GM12878 (cell line): ENCODE measurements around the gene CLDN9. TPM values are rescaled to one million over a fixed set of nuclear protein-coding genes. Genes with fewer than 3 reads are reported as not detected.

ENCODE experiments used
- ATAC-seq: fragments of 200-7000 bp; cut with Tn5 transposase; 3 replicates; pipeline ENCODE4 v1.9.1; 2020; ENCODE audit warnings: mild to moderate bottlenecking, moderate library complexity
- BruUV-seq: library from RNA; stranded (reverse); fragments of 400-500 nt; replicated peaks from 2 replicates; lab custom pipeline; 2021; lab: Mats Ljungman, UMichigan
- CTCF ChIA-PET: fragments of 300-600 bp; sonication (Branson Sonifier 250); formaldehyde crosslinking; extraction: SDS; loops from one replicate; lab custom pipeline; 2021; ENCODE audit warnings: inconsistent platforms; lab: Yijun Ruan, JAX
- POLR2A ChIA-PET: fragments of 350-600 bp; formaldehyde crosslinking; extraction: SDS; loops from one replicate; lab custom pipeline; 2021; ENCODE audit warnings: inconsistent platforms; lab: Charles Lee
- RAD21 ChIA-PET: fragments of 300-600 bp; sonication (Branson Sonifier 250); formaldehyde crosslinking; loops from one replicate; lab custom pipeline; 2023; ENCODE audit warnings: antibody characterized with exemption; ENCODE audit not compliant: unreplicated experiment; lab: Charles Lee
- SMC1A ChIA-PET: fragments of 300-600 bp; sonication (Branson Sonifier 250); formaldehyde crosslinking; loops from one replicate; lab custom pipeline; 2023; ENCODE audit not compliant: unreplicated experiment, uncharacterized antibody; lab: Charles Lee
- DNase-seq: peaks from one replicate; pipeline ENCODE4 v3.0.0-alpha.2; 2011; ENCODE audit warnings: low read depth, low spot score
- FAIRE-seq: peaks from 3 replicates; lab custom pipeline; 2011; peaks lifted over from hg19 to GRCh38; lab: Jason Lieb, UNC
- H2AFZ ChIP-seq: 2 replicates; pipeline ENCODE4 v1.6.0; 2011; ENCODE audit warnings: low read depth, low read length, control low read depth; ENCODE audit not compliant: control insufficient read depth
- H3K27ac ChIP-seq: 2 replicates; pipeline ENCODE4 v1.5.1; 2011; ENCODE audit warnings: control low read depth; ENCODE audit not compliant: control insufficient read depth, insufficient read depth
- H3K27me3 ChIP-seq, 2 experiments: replicated peaks in 1 of 2; 2 replicates each; pipeline versions ENCODE4 v1.6.0 to v1.6.1; 2011; ENCODE audit warnings: low read length in 1 of 2; ENCODE audit not compliant: control insufficient read depth in 2 of 2, insufficient read depth in 2 of 2
- H3K36me3 ChIP-seq, 2 experiments: 2 replicates each; pipeline ENCODE4 v1.5.1; 2011; ENCODE audit warnings: low read length in 1 of 2; ENCODE audit not compliant: control insufficient read depth in 2 of 2, insufficient read depth in 2 of 2
- H3K4me1 ChIP-seq: 2 replicates; pipeline ENCODE4 v1.6.1; 2011; ENCODE audit warnings: mild to moderate bottlenecking, low read length, moderate library complexity, mixed read lengths; ENCODE audit not compliant: control insufficient read depth, insufficient read depth
- H3K4me2 ChIP-seq: 2 replicates; pipeline ENCODE4 v1.6.0; 2011; ENCODE audit warnings: control low read depth; ENCODE audit not compliant: control insufficient read depth, insufficient read depth
- H3K4me3 ChIP-seq: fragments of 200-600 bp; sonication (generic); 2 replicates; pipeline ENCODE4 v1.5.1; 2016
- H3K79me2 ChIP-seq: 2 replicates; pipeline ENCODE4 v1.6.0; 2011; ENCODE audit warnings: low read length; ENCODE audit not compliant: control insufficient read depth, insufficient read depth
- H3K9ac ChIP-seq: 2 replicates; pipeline ENCODE4 v1.8.0; 2011; ENCODE audit warnings: low read length, control low read depth, mixed read lengths; ENCODE audit not compliant: control insufficient read depth, insufficient read depth
- H3K9me3 ChIP-seq: replicated peaks from 3 replicates; pipeline ENCODE4 v1.5.1; 2011; ENCODE audit warnings: mild to moderate bottlenecking, low read length; ENCODE audit not compliant: control insufficient read depth, insufficient read depth
- H4K20me1 ChIP-seq: 2 replicates; pipeline ENCODE4 v1.6.0; 2011; ENCODE audit not compliant: control insufficient read depth, insufficient read depth
- BCL3 ChIP-seq: IDR thresholded peaks from 2 replicates; pipeline ENCODE4 v1.6.1; 2011; ENCODE audit warnings: borderline replicate concordance, low read depth, mild to moderate bottlenecking, moderate library complexity, low read length; ENCODE audit not compliant: insufficient read depth, poor library complexity, severe bottlenecking
- BCLAF1 ChIP-seq: fragments of 450-650 bp; IDR thresholded peaks from 2 replicates; pipeline ENCODE4 v1.6.1; 2017; ENCODE audit warnings: antibody characterized with exemption, mild to moderate bottlenecking, moderate library complexity
- ESRRA ChIP-seq: IDR thresholded peaks from 2 replicates; pipeline ENCODE4 v1.6.1; 2012; ENCODE audit warnings: mild to moderate bottlenecking, low read length, improper control_type of control experiment
- IKZF1 ChIP-seq: fragments of 450-650 bp; conservative IDR thresholded peaks from 2 replicates; pipeline ENCODE4 v1.6.1; 2017; ENCODE audit warnings: antibody characterized with exemption, mild to moderate bottlenecking
- IKZF2 ChIP-seq, 2 experiments: fragments of 450-650 bp; IDR thresholded peaks; 2 replicates each; pipeline ENCODE4 v1.6.1; 2017; ENCODE audit warnings: mild to moderate bottlenecking in 2 of 2, moderate library complexity in 2 of 2
- IRF5 ChIP-seq: fragments of 450-650 bp; IDR thresholded peaks from 2 replicates; pipeline ENCODE4 v1.6.1; 2017; ENCODE audit warnings: borderline replicate concordance
- KLF5 ChIP-seq: fragments of 450-650 bp; IDR thresholded peaks from 2 replicates; pipeline ENCODE4 v1.6.1; 2014; ENCODE audit warnings: mild to moderate bottlenecking; ENCODE audit not compliant: partially characterized antibody
- MTA3 ChIP-seq: IDR thresholded peaks from 2 replicates; pipeline ENCODE4 v1.6.1; 2012; ENCODE audit warnings: low read length, inconsistent platforms, borderline replicate concordance
- RELB ChIP-seq: fragments of 450-650 bp; IDR thresholded peaks from 2 replicates; pipeline ENCODE4 v1.6.1; 2017; ENCODE audit warnings: low read depth, mild to moderate bottlenecking, moderate library complexity
- SIN3A ChIP-seq: IDR thresholded peaks from 2 replicates; pipeline ENCODE4 v1.6.1; 2012; ENCODE audit warnings: low read depth, low read length, improper control_type of control experiment
- SREBF2 ChIP-seq: IDR thresholded peaks from 2 replicates; pipeline ENCODE4 v1.6.1; 2012; ENCODE audit warnings: mild to moderate bottlenecking, low read length
- TBL1XR1 ChIP-seq: IDR thresholded peaks from 2 replicates; pipeline ENCODE4 v1.6.1; 2012; ENCODE audit warnings: low read depth, low read length, improper control_type of control experiment
- ZBED1 ChIP-seq: IDR thresholded peaks from 2 replicates; pipeline ENCODE4 v1.6.1; 2016; ENCODE audit warnings: borderline replicate concordance
- ZNF207 ChIP-seq: fragments of 450-650 bp; IDR thresholded peaks from 2 replicates; pipeline ENCODE4 v1.6.1; 2014; ENCODE audit warnings: antibody characterized with exemption, mild to moderate bottlenecking, borderline replicate concordance
- ZNF217 ChIP-seq: fragments of 450-650 bp; IDR thresholded peaks from 2 replicates; pipeline ENCODE4 v1.6.1; 2017; ENCODE audit warnings: antibody characterized with exemption, mild to moderate bottlenecking
- WGBS: methylation state at CpG from one replicate; pipeline ENCODE4 v1.1.6; 2016; ENCODE audit warnings: low lambda C conversion rate; ENCODE audit not compliant: insufficient replicate concordance, insufficient coverage; ENCODE audit errors: missing lambda C conversion rate; 5-methylcytosine and 5-hydroxymethylcytosine counted together
- in situ Hi-C: fragments of 300-500 bp; cut with MboI; formaldehyde crosslinking; loops from 9 replicates; pipeline ENCODE4 v1.14.3; 2018; ENCODE audit warnings: mixed read lengths
- intact Hi-C: fragments of 100-400 bp; cut with micrococcal nuclease; formaldehyde crosslinking; loops from one replicate; pipeline ENCODE4 v1.14.2; 2022; ENCODE audit not compliant: unreplicated experiment
- polyA plus RNA-seq, 11 experiments: library from polyadenylated mRNA; depleted of rRNA in 4 of 11; unstranded in 6 of 11; stranded (reverse) in 5 of 11; fragments of >200 nt; fragmentation: Nextera tagmentation in 4 of 11; fragmentation: Illumina TruSeq in 1 of 11; extraction: Ambion mirVana in 4 of 11; extraction: Trizol in 1 of 11; gene quantifications; 1 replicate in 1 of 11; 2 replicates in 10 of 11; pipeline versions ENCODE4 v1.2.1 to v1.2.3, GENCODE V29; 2011 to 2016; ENCODE audit warnings: inconsistent platforms in 2 of 11, missing spikeins in 2 of 11, low read depth in 1 of 11
- total RNA-seq, 4 experiments: library from RNA; depleted of rRNA in 3 of 4; stranded (reverse); fragments of >200 nt in 3 of 4; fragmentation: Illumina TruSeq in 1 of 4; extraction: Trizol in 1 of 4; gene quantifications; 2 replicates each; pipeline versions ENCODE4 v1.2.1 to v1.2.3, GENCODE V29; 2013 to 2021

Gene CLDN9
- total and polyA plus RNA-seq, 10 of the 15 experiments (the other 5 are each of a cell fraction or from before 2014, with no cell fraction given): not detected

GRCh38 chr16:3038256-3038655 lies 25.5 kb downstream of the CLDN9 start:
- H3K4me2 ChIP-seq: no peak overlapping the region
- no peak overlapping the region for H3K9ac ChIP-seq
- H3K4me1 ChIP-seq: no peaks in the 10 kb centered on the region; the same call in none of the 2 replicates
- SMC1A ChIA-PET: no interaction called here
- no TSS peak for BruUV-seq
- H3K79me2 ChIP-seq: no peaks in the 10 kb centered on the region
- RAD21 ChIA-PET: interaction anchor here (0.7 kb wide), 1 partner anchor 133 kb away, joined by 3 read pairs; no protein-coding TSS in a partner anchor
- ATAC-seq (no peak), FAIRE-seq (no peak), DNase-seq (no peak)
- 28% methylated on average over 11 of the region's 11 CpGs for WGBS
- no peaks in the 10 kb centered on the region for H3K9me3 ChIP-seq
- H2AFZ ChIP-seq: no peak overlapping the region
- H3K27me3 ChIP-seq: peaks cover 8 to 19% of the 10 kb centered on the region in 2 experiments; a peak in 3 of 4 replicates
- POLR2A ChIA-PET: no interaction called here
- H3K36me3 ChIP-seq: no peaks in the 10 kb centered on the region
- in situ Hi-C loops (no loop called here), intact Hi-C loops (no loop called here)
- no peaks in the 10 kb centered on the region for H4K20me1 ChIP-seq
- no peak overlapping the region for H3K27ac ChIP-seq
- CTCF ChIA-PET: interaction anchor here (1.6 to 9.0 kb wide), 2 partner anchors 8 to 91 kb away, joined by 6 to 76 read pairs; no protein-coding TSS in a partner anchor
- no peak overlapping the region for H3K4me3 ChIP-seq
- TF ChIP-seq IRF5: no peak
- no peak for TF ChIP-seq RELB
- no peak for TF ChIP-seq IKZF2 (IDR thresholded peaks at IDR 0.05)
- no peak for TF ChIP-seq ZBED1
- no peak for TF ChIP-seq TBL1XR1
- no peak for TF ChIP-seq MTA3
- TF ChIP-seq BCLAF1: no peak
- no peak for TF ChIP-seq ZNF207
- no peak for TF ChIP-seq SREBF2
- no peak for TF ChIP-seq KLF5
- TF ChIP-seq SIN3A: no peak
- TF ChIP-seq ESRRA: no peak
- no peak for TF ChIP-seq ZNF217
- no peak for TF ChIP-seq IKZF1
- TF ChIP-seq BCL3: no peak
